ENCODE data around the gene LIMK2. TPM values are rescaled to one million over a fixed set of nuclear protein-coding genes. Genes with fewer than 3 reads are reported as not detected.
A peak's percentile ranks its signal among the peaks of the same experiment; 100 is the strongest.
"Not testable (repeated sequence)": the region's sequence is repeated elsewhere in the genome, so short reads cannot be mapped to it uniquely, and the experiment has no call there.

The LIMK2 gene
- total RNA-seq (2014; rRNA removed; shearing (Covaris generic)), result 23.5 and 25.2 TPM in 2 replicates

GRCh38 chr22:31211862-31212730 lies at the start of gene LIMK2:
LIMK2 (plus strand) TSS chr22:31212298; CDS start chr22:31212409, 111 bp downstream.
- peak; percentile 63 for DNase-seq (ENCODE audit: low spot score)

GRCh38 chr22:31170971-31171370 lies 41.1 kb upstream of the LIMK2 start:
- no peak for DNase-seq (ENCODE audit: low spot score)

- DNase-seq (ENCODE audit: low spot score), result not testable (repeated sequence)
Measured at GRCh38 chr22:31171734-31172133, 40.4 kb upstream of the LIMK2 start.

- peak; percentile 77 for DNase-seq (ENCODE audit: low spot score)
Measured at GRCh38 chr22:31173386-31174145, 38.5 kb upstream of the LIMK2 start.

GRCh38 chr22:31176923-31177322 lies 35.2 kb upstream of the LIMK2 start:
- no peak for DNase-seq (ENCODE audit: low spot score)

GRCh38 chr22:31177420-31178162 lies 34.5 kb upstream of the LIMK2 start:
- DNase-seq (ENCODE audit: low spot score), result peak; percentile 54

- DNase-seq (ENCODE audit: low spot score), result no peak
Measured at GRCh38 chr22:31178859-31179258, 33.2 kb upstream of the LIMK2 start.

GRCh38 chr22:31179345-31179744 lies 32.8 kb upstream of the LIMK2 start:
- peak; percentile 43 for DNase-seq (ENCODE audit: low spot score)

- DNase-seq (ENCODE audit: low spot score), result no peak
Measured at GRCh38 chr22:31184015-31184414, 28.1 kb upstream of the LIMK2 start.

GRCh38 chr22:31185056-31185455 lies 27.0 kb upstream of the LIMK2 start:
- DNase-seq (ENCODE audit: low spot score), result no peak

GRCh38 chr22:31187627-31188026 lies 24.5 kb upstream of the LIMK2 start:
- DNase-seq (ENCODE audit: low spot score), result no peak

GRCh38 chr22:31192513-31192912 lies 19.6 kb upstream of the LIMK2 start:
- no peak for DNase-seq (ENCODE audit: low spot score)

GRCh38 chr22:31193092-31193491 lies 19.0 kb upstream of the LIMK2 start:
- DNase-seq (ENCODE audit: low spot score), result no peak

GRCh38 chr22:31194681-31195080 lies 17.4 kb upstream of the LIMK2 start:
- not testable (repeated sequence) for DNase-seq (ENCODE audit: low spot score)

- no peak for DNase-seq (ENCODE audit: low spot score)
Measured at GRCh38 chr22:31199187-31199586, 12.9 kb upstream of the LIMK2 start.

- not testable (repeated sequence) for DNase-seq (ENCODE audit: low spot score)
Measured at GRCh38 chr22:31204352-31204984, 7.6 kb upstream of the LIMK2 start.

GRCh38 chr22:31205059-31205458 lies 7.0 kb upstream of the LIMK2 start:
- DNase-seq (ENCODE audit: low spot score), result not testable (repeated sequence)

- not testable (repeated sequence) for DNase-seq (ENCODE audit: low spot score)
Measured at GRCh38 chr22:31206460-31206859, 5.6 kb upstream of the LIMK2 start.

- no peak for DNase-seq (ENCODE audit: low spot score)
Measured at GRCh38 chr22:31206896-31207687, 5.0 kb upstream of the LIMK2 start.

- DNase-seq (ENCODE audit: low spot score), result no peak
Measured at GRCh38 chr22:31210556-31211421, 1.3 kb upstream of the LIMK2 start.
